Measurements from ENCODE around the gene LELP1.
"Not testable (repeated sequence)": the region's sequence is repeated elsewhere in the genome, so short reads cannot be mapped to it uniquely, and the experiment has no call there.

Gene LELP1

DNA sequence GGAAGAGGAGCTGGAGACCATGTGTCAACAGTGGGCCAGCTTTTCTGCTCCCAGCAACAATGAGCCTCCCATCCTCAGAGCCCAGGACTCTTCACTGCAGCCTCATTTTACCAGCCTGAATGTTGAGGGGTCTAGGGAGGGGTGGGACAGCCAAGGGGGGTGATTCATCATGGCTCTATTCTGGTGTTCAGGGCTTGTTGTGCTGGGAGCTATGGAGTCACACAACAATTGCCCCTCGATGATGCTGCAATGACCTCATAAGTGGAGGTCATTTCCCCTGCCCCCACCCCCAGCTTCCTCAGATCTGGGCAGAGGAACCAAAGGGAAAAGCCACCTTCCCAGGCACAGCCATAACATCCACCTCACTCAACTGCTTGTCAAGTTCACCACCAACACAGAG, at the start of gene LELP1:
Gene LELP1 (plus strand): TSS at position 301 of the 400 bp plus-strand sequence. CDS start 1,278 bp downstream, outside the sequence.
- no peak for DNase-seq

DNA sequence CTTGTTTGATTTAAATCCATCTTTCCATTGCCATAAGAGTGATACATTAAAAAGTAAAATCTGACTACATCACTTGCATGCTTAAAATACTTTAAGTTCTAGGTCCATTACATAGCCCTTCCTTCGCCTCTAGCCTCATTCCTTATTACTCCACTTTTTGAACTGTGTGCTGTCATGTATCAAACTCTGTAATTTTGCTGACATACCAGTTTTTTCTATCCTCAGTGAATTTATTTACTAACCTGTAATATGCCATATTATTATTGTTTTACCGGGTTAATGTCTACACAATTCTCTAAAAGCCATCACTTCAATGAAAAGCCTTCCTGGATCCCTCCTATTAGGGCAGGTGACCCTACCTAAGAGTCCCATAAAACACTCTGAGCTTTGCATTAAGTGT, 47.7 kb upstream of the LELP1 start:
- no peak for DNase-seq

DNA sequence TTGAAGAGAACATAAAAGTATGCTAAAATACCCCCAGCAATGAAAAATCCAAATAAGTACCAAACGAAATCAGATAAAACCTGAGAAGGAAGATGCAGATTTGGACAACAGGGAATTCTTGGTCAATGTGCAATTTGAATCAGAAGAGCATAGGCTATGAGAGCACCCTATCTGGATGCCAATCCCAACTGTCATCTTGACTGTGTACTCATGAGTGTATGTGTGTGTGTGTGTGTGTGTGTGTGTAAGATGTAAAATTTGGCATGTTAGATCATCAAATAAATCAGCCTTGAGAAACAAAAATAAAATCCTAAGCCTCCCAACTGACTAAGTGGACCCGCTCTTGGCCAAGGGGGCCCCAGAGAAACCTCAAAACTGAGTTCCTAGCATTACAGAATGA, 34.5 kb upstream of the LELP1 start:
- DNase-seq = no peak

DNA sequence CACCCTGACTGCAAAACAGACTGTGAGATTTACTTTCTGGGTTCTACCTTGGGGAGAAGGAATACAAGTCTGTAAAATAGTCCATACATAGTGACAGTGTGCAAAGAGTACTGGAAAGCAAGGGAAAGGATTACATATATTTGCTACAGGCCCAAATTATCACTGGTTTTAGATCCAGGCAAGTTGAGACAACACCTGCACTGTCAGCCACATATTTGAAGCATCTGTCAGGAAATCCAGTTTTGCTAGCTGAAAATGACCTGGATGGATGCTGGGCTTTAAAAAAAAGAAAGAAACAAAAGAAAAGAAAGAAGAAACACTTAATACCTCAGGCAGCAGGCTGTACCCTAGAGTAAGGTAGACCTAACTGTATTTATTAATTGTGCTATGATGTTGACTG, 28.6 kb upstream of the LELP1 start:
- DNase-seq = no peak

DNA sequence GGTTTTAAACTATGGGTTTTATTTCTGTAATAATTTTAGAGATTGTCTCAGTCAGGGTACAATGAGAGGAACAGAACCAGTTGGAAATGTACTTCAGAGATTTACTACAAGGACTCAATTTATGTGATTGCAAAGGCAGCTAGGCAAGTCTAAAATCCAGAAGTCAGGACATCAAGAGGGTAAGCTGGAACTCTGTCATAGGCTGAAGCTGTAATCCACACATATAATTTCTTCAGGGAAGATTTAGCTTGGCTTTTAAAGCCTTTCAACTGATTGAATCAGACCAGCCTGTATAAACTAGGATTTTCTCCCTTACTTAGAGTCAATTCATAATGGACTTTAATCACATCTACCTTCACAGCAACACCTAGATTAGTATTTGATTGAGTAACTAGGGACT, 24.3 kb upstream of the LELP1 start:
- DNase-seq = no peak

DNA sequence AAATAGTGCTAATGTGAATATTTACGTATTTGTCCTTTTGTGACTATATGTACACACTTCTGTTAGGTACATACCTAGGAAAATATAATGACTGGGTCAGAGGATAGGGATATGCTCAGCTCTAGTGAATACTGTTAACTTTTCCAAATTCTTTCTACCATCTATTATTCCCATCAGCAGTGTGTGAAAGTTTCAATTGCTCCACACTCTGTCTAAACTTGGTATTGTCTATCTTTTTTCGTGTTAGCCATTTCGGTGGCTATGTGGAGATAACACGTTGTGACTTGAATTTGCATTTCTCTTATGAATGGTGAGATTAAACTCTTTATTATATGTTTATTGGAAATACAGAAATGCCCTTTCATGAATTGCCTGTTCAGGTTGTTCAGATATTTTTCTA, 22.7 kb upstream of the LELP1 start:
- DNase-seq = no peak

DNA sequence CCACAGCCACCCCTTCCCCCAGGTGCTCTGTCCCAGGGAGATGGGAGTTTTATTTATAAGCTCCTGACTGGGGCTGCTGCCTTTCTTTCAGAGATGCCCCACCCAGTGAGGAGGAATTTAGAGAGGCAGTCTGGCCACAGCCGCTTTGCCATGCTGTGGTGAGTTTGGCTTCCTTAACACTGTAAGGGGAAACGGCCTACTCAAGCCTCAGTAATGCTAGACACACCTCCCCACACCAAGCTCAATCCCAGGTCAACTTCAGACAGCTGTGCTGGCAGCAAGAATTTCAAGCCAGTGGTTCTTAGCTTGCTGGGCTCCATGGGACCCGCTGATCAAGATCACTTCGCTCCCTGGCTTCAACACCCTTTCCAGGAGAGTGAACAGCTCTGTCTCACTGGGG, 14.9 kb upstream of the LELP1 start:
- DNase-seq = not testable (repeated sequence)

DNA sequence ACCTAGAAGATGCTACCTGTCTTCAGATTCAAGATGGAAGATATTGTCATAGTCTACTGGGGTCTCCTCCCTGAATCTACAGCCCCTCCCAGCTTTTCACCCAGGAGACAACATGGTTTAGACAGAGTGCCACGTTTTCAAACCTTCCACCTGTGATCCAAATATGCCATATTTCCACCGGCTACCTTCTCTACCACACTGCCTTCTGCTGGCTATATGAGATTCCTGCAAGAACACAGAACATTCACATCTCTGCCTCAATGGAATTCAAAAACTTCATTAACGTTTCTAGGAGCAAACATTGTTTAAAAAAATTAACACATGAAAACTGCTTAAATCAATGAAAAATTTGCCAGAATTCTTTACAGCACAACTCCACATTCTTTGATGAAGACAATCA, 12.9 kb upstream of the LELP1 start:
- DNase-seq = no peak

DNA sequence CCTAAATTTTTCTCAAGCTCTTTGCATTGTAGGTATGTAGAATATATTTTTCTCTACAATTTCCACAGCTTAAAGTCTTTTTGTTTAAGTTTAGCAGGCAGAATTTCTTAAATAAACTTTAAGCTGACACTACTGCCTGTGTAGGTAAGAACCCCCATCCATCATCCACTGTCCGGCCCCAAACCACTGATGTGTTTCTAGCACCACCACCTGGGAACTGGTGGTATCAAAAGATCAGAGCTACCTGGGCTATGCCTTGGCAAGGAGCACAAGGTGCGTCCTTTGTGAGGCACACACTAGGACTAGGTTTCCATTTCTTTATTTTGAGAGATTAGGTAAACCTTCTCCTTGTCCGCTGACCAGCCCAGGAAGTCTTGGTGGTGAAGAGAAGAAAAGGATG, 10.5 kb upstream of the LELP1 start:
- DNase-seq = no peak

DNA sequence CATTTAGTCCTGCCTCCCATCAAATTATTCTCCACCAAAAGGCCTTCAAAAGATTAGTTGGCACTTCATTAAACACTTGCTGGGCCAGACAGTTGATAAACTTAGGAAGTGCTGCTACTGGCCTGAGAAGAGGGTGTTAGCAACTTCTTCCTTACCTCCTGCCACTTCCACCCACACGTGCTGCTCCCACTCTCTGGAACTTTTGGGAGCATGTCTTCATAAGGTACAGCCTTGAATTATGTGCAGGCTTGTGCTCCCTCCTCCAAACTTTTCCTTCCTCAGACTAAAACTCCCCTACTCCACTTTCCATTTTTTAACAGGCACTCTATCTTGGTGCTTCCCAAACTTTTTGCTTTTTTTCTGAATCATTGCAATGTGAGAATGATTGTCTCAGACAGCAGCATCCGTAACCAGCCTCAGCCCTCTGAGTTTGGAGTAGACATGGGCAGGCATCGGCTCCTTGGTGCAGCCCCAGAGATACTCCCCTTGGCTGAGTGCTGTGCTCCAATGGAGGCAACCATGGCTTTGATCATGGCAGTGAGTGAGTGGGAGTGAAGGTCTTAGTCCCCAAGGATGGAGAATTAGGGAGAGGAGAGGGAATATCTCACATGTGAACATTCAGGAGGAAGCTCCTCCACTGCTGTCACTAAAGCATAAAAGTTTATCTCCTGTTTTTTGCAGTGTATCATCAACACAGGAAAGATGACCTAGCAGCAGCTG, 8.7 kb upstream of the LELP1 start:
- no peak for DNase-seq

DNA sequence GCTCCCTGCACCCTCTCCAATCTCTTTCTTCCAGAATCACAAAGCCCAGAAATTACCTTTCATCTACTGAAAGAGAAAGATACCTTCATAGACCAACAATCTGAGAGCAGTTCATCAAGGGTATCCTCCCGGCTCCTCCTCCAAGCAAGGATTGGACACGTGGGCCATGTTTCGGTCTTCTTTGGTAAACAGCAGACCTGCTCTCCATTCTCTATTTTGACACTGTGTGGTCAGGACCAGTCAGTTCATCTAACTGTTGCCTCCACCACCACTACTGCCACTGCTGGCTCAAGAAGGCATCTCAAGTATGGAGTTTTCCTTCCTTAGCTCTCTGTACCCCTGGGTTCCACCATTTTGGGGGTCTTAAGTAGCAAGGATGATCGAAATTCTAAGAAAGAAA, 8.0 kb upstream of the LELP1 start:
- DNase-seq = no peak

DNA sequence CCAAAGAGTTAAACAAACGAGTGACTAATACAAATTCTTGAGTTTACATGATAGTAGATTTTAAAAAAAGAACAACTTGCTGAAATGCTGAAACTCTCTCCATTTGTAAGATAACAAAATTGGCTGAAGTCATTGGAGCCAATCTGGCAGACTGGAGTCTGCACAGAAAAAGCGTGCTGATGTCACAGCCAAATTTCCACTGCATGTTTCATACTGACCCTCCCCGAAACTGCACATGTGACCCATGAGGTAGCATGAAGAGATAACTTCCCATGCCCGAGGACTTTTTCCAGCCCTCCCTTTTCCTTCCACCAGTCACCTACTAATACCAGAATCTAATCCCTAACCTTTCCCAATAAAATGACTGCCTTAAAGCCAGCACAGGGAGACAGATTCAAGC, 1.2 kb upstream of the LELP1 start:
- no peak for DNase-seq

DNA sequence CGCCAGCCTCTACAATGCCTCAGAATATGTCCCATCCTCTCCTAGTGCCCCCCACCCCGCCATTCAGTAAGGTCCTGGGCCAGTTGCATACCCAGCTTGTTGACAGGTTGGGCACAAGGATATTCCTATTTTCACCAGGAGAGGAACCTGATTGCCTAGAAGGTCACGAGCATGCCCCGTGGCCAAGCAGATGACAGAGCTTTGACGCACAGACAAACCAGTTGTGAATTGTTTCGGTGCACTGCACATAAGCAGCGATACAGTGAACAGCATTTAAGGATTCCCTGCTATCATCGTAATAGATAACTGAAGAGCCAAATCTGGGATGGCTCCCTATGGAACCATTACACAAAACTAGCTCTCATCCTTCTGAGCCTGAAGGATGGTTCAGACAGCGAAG, 3.4 kb downstream of the LELP1 start:
- no peak for DNase-seq

DNA sequence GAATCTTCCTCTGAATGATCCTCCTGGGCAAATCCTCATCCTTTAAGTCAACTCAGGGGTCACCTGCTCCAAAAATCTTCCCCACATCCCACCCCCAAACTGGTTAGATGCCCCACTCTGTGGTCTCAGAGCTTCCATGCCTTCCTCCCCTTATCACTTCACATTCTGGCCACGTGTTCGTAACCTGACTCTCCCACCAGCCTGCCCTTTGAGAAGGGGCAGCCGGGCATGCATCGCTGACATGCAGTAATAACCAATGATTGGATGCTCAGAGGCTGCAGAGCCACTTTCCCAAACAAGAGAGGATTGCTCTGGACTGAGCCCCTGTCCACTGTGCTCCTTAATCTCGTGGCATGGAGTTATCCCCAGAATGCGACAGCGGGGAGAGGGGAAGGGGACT, 7.0 kb downstream of the LELP1 start:
- DNase-seq = no peak

DNA sequence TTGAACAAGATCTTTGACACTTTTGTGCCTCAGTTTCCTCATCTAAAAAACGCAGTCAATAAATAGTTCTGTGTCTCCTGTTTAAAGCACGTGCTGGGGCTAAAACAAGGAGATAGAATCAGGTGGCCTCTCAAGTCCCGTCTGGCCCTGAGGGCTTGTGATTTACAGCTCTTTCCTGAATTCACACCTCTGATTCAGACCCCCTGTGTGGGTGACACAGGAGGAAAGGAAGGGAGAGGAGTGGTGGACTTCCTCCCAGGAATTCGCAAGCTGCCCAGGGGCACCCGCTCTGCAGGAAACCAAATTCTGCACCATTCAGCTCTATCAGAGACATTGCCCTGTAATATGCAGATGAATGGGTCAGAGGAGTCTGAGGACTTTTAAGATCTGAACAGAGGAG, 9.0 kb downstream of the LELP1 start:
- no peak for DNase-seq

DNA sequence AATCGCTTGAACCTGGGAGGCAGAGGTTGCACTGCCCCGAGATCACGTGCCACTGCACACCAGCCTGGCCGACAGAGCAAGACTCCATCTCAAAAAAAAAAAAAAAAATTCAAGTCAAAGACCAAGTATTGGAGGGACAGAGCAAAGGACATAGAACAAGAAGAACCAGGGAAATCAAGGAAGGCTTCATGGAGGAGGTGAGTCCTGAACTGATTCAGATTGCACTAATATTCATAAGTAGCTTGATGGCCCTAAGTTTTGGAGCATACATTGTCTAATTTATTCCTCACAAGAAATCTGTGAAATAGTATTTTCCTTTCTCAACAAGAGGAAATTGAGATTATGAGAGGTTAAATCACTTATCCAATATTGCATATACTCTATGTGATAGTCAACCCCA, 10.3 kb downstream of the LELP1 start:
- DNase-seq = no peak

DNA sequence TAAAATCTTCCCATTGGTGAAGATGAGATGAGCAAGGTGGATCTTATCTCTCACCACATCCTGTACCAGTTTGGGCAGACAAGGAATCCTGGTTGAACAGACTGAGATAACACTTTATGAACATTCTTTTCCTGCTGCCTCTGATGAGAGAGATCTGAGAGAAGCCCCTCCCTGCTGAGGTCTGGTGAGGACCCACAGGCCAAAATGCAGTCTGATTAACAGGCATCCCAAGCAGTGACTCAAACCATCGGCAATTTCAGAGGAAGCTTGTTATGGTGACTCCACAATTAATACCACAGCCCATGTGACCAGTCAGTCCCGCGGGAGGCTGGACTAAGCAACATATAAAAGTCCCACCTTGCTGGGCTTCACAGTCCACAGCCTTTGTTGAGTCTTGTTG, 14.0 kb downstream of the LELP1 start, which contains the start of gene PRR9:
Gene PRR9 (plus strand): TSS at position 373 of the 400 bp plus-strand sequence. CDS start 561 bp downstream, outside the sequence.
- DNase-seq = no peak

DNA sequence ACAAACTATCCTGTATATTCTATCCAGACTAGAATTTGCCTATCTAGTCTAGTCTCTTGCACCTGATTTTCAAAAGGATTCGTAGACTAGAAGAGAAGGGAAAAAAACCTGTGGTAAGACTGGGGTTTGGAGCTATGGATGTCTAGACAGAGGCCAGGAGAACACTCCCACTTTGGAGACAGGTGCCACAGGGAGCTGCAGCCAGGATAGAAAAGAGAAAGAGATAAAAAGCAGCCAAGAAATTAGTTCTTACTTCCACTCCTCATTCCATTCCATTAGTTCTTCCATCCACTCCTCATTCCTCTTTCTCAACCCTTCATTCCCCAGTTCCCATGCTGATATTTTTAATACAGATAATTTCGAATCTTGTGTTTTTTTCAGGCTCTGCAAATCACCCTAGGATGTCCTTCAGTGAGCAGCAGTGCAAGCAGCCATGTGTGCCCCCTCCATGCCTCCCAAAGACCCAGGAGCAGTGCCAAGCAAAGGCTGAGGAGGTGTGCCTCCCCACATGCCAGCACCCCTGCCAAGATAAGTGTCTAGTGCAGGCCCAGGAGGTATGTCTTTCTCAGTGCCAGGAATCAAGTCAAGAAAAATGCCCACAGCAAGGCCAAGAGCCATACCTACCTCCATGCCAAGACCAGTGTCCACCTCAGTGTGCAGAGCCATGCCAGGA, 14.7 kb downstream of the LELP1 start:
- no peak for DNase-seq

DNA sequence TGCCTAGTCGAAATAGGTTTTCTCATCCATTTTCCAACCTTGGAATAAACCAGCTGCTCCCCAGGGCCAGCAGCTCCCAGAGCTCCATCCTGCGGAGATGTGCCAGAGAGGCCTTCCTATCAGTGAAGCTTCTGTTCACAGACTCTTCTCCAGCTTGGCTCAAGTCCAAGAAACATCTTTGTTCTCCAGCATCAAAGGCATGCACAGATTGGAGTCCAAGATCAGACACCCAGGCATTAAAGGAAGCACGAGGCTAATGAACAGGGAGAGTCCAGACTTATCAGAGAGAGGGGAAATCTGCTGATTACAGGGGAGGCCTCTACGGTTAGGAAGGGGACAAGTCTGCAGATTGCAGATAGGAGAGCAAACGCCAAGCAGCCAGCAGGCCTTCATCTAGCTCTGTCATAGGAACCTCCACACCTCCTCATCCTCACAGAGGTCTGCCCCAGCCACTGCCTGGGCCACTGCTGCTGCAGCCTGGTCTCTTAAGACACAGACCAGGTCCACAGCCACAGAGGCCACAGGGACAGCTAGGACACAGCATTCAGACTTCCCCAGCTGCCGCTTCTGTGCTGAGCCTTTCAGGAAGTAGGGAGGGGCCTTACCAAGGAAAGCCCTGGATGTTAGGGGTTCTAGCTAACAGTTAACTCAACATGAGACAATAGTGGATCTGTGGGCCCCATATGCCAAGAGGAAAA, 17.5 kb downstream of the LELP1 start:
- DNase-seq = no peak

DNA sequence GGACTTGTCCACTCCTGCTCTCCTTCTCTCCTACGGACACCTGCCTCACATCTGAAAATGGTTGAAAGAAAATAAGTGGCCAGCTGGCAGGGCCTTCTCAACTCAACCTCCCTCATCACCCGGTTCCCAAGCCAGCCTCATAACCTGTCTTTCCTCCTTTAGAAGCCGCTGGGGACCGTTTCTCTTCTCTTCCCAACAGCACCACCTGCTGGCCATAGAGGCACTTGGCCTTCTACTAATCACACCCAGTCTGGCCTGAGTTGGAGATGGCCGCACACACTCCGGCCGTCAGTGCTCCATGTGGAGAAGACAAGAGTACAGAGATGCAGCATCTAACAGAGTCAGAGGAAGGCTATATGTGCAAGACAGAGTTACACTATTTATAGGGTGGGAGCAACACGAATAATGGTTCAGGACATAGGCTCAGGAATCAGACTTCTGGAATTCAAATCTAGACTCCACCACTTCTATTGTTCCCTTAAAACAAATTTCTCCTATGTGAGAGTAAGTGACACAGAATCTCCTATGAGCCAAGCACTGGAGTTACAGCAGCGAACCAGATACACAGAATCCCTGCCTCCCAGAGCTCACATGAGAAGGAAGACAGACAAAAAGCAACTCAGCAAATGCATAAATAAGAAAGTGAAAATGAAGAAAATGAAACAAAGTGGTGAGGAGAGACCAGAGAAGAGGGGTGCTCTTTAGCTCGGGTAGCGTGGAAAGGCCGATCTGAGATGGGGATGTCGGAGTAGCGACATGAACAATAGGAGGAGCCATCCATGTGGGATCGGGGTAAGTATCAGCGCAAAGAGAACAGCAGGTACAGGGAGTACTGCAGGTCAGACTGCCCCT, 20.0 kb downstream of the LELP1 start:
- DNase-seq = peak; percentile 60 to 68

DNA sequence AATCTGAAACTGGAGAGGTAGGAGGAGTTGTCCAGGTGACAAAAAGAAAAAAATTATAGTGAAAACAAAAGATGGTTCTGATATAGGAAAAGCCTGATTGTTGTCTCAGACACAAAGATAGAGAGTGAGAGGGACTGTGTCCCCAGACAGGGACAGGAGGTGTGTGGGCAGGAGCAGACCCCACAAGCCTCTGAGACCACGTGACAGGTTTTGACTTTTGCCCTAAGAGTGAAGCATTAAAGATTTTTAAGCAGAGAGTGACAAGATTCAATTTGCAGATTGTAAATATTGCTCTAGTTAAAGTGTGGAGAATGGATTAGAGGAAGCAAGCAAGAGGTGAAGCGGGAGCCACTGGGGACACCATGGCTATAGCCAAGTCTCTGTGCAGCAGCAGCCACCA, 24.6 kb downstream of the LELP1 start:
- no peak for DNase-seq

DNA sequence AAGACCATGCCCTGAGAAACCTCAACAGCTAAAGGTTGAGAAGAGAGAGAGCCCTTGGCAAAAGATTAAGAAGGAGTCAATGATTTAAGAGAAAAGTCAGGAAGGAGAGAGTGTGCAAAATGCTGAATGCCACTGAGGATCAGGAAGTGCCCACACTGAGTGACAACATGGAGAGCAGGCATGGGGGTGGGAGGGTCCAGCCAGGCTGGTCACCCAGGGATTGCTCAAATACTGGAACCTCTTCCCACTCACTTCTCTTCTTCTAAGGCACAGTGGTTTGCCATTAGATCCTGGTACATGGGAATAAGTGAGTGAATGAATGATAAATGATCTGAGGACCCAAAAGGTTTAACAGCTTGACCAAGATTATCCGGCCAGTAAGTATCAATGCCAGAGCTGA, 25.3 kb downstream of the LELP1 start:
- DNase-seq = no peak

Data from stimulated activated CD4-positive, alpha-beta T cell treated with anti-CD3 and anti-CD28 coated beads, Interleukin-2, amount 100 ng/mL, for 24 hours (primary cell).